ENCODE data around the gene SERPINE1. TPM values are rescaled to one million over a fixed set of nuclear protein-coding genes. Genes with fewer than 3 reads are reported as not detected.

SERPINE1 gene
- total and polyA plus RNA-seq, 2 of the 4 experiments (the other 2 are of a cell fraction): 1,441 to 2,783 TPM

DNA sequence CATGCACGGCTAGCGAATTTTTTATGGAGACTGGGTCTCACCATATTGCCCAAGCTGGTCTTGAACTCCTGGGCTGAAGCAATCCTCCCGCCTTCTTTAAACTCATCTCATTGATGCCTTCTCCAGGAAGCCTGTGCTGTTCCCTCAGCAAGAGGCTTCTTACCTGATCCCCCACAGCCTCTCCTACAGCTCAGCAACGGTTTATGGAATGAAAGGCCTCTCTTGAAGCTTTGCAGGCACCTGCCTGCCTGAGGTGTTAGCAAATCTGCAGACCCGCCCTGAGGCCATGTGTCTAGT is 42.1 kb upstream of the SERPINE1 start:
- Histone ChIP-seq H3K56ac (ENCODE audit: extremely low read depth, insufficient read depth, low read length) (peak overlapping the region; percentile 59; the same call in 1 of the 2 replicates), H3K36me3 (ENCODE audit: control insufficient read depth, insufficient read depth, low read length) (peaks cover 30% of the 10 kb centered on the region), H3K9me3 (ENCODE audit: control insufficient read depth, insufficient read depth, low read length) (no peaks in the 10 kb centered on the region), H3K18ac (ENCODE audit: low read depth, low read length) (peak overlapping the region; percentile 26), H3K14ac (replicated peaks; ENCODE audit: low read depth, low read length) (peak overlapping the region; percentile 92), H3K79me1 (ENCODE audit: low read depth in 1 of 2, low read length in 2 of 2) (peaks cover 15 to 40% of the 10 kb centered on the region in 2 experiments; a peak in 3 of 4 replicates), H2BK15ac (ENCODE audit: low read depth, low read length) (peak overlapping the region; percentile 90; the same call in 2 of the 3 replicates), H3K23ac (ENCODE audit: low read depth, low read length) (peak overlapping the region; percentile 88; the same call in 1 of the 2 replicates), H2AK9ac (replicated peaks; ENCODE audit: low read depth, low read length, poor library complexity) (peak overlapping the region; percentile 92), H3K9ac (ENCODE audit: low read depth, low read length) (peak overlapping the region; percentile 64), H3K27me3 (ENCODE audit: control insufficient read depth, insufficient read depth, low read length) (no peaks in the 10 kb centered on the region), H4K8ac (ENCODE audit: low read depth in 2 of 2, low read length in 2 of 2) (peak overlapping the region; percentile 92 to 95), H2AK5ac (ENCODE audit: low read depth, low read length) (peak overlapping the region; percentile 85), H2BK20ac (ENCODE audit: low read depth, low read length) (peak overlapping the region; percentile 76), H3K4me1 (ENCODE audit: control insufficient read depth, insufficient read depth, low read length) (peaks cover 5% of the 10 kb centered on the region; the same call in 1 of the 2 replicates), H3K4me3 (ENCODE audit: insufficient read depth, low read depth, low read length) (peak overlapping the region; percentile 80), H3K27ac (ENCODE audit: insufficient read depth, low read length) (peak overlapping the region; percentile 92), H3K4me2 (ENCODE audit: low read depth, low read length) (peak overlapping the region; percentile 83), H4K5ac (ENCODE audit: low read depth, low read length) (peak overlapping the region; percentile 75), H2BK5ac (ENCODE audit: low read depth, low read length, poor library complexity, severe bottlenecking) (peak overlapping the region; percentile 91), H2BK120ac (ENCODE audit: low read depth, low read length) (peak overlapping the region; percentile 95), H3K4ac (ENCODE audit: low read depth, low read length) (peak overlapping the region; percentile 97), H3K9me1 (ENCODE audit: insufficient read depth, low read length) (peaks cover 7% of the 10 kb centered on the region), H4K20me1 (ENCODE audit: insufficient read depth, low read length) (no peaks in the 10 kb centered on the region), H4K91ac (ENCODE audit: insufficient read depth, low read depth, low read length) (peak overlapping the region; percentile 89), H2AFZ (replicated peaks; ENCODE audit: low read length, poor library complexity) (peak overlapping the region; percentile 97)
- no TSS peak for BruUV-seq (replicated peaks)
- ChIA-PET POLR2A (ENCODE audit: unreplicated experiment) (interaction anchor here (0.5 to 2.0 kb wide), 4 partner anchors 37 to 171 kb away, joined by 3 to 4 read pairs (median 4); no protein-coding TSS in a partner anchor), CTCF (interaction anchor here (1.0 kb wide), 1 partner anchor 198 kb away, joined by 3 read pairs; no protein-coding TSS in a partner anchor)
- intact Hi-C loops (cut with micrococcal nuclease): no loop called here
- dilution Hi-C loops (cut with HindIII; ENCODE audit: low sequenced_read_pairs, unreplicated experiment): no loop called here
- WGBS, 2 experiments (ENCODE audit: extremely low coverage in 2 of 2, insufficient read length in 1 of 2): 52% methylated on average over 3 of the region's 5 CpGs; no CpG with 5 or more reads in 1 of the 2 experiments
- in situ Hi-C loops (cut with MboI; ENCODE audit: low sequenced_read_pairs): no loop called here
- TF ChIP-seq NFE2L2 (IDR thresholded peaks at IDR 0.05; ENCODE audit: low read depth, low read length) (no peak), MAFK (IDR thresholded peaks at IDR 0.05; ENCODE audit: low read depth, low read length) (no peak), ELK1 (IDR thresholded peaks at IDR 0.05; ENCODE audit: borderline replicate concordance, low read depth, low read length) (no peak), USF2 (IDR thresholded peaks at IDR 0.05; ENCODE audit: low read depth, low read length) (no peak), RCOR1 (IDR thresholded peaks at IDR 0.05; ENCODE audit: insufficient replicate concordance, low read length) (no peak), RAD21 (IDR thresholded peaks at IDR 0.05; ENCODE audit: low read length) (no peak), MXI1 (IDR thresholded peaks at IDR 0.05; ENCODE audit: borderline replicate concordance, low read depth, low read length) (no peak), CHD1 (IDR thresholded peaks at IDR 0.05; ENCODE audit: low read depth, low read length) (no peak), RFX5 (IDR thresholded peaks at IDR 0.05; ENCODE audit: low read depth, low read length) (no peak)
- DNase-seq (no peak), ATAC-seq (ENCODE audit: low read depth) (no peak)

Measured in IMR-90 (cell line).